Gastroesophageal sphincter (tissue), 3 donors: ENCODE data around the gene RRAS.

Experiments
- POLR2A ChIP-seq, 2 donors: fragments of 450-650 bp; IDR thresholded peaks; one replicate each; pipeline ENCODE4 v1.6.1; 2017; ENCODE audit warnings: antibody characterized with exemption in 2 of 2, mild to moderate bottlenecking in 2 of 2, moderate library complexity in 1 of 2
- TF ChIP-seq, protein P1 (sequence below), 4 experiments: fragments of 200-600 bp in 2 of 4; fragments of 450-650 bp in 2 of 4; sonication (generic) in 1 of 4; IDR thresholded peaks; one replicate each; pipeline ENCODE4 v1.5.1; 2017 to 2019; ENCODE audit warnings: antibody characterized with exemption in 4 of 4, mild to moderate bottlenecking in 2 of 4, moderate library complexity in 2 of 4

- TF ChIP-seq POLR2A (IDR thresholded peaks at IDR 0.05), result no peak
- TF ChIP-seq, protein P1, sequence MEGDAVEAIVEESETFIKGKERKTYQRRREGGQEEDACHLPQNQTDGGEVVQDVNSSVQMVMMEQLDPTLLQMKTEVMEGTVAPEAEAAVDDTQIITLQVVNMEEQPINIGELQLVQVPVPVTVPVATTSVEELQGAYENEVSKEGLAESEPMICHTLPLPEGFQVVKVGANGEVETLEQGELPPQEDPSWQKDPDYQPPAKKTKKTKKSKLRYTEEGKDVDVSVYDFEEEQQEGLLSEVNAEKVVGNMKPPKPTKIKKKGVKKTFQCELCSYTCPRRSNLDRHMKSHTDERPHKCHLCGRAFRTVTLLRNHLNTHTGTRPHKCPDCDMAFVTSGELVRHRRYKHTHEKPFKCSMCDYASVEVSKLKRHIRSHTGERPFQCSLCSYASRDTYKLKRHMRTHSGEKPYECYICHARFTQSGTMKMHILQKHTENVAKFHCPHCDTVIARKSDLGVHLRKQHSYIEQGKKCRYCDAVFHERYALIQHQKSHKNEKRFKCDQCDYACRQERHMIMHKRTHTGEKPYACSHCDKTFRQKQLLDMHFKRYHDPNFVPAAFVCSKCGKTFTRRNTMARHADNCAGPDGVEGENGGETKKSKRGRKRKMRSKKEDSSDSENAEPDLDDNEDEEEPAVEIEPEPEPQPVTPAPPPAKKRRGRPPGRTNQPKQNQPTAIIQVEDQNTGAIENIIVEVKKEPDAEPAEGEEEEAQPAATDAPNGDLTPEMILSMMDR (IDR thresholded peaks at IDR 0.05), result no peak
Observed at GRCh38 chr19:49592486-49593232, 47.3 kb downstream of the RRAS start.
